ENCODE measurements around the gene HS6ST2.

HS6ST2 gene

GRCh38 chrX:132603700-132604286 is 354.6 kb downstream of the HS6ST2 start:
- no peak for DNase-seq

GRCh38 chrX:132602701-132603100 is 355.7 kb downstream of the HS6ST2 start:
- no peak for DNase-seq

- no peak for DNase-seq
Observed at GRCh38 chrX:132594999-132595398, 363.4 kb downstream of the HS6ST2 start.

- DNase-seq: no peak
Observed at GRCh38 chrX:132594129-132594528, 364.3 kb downstream of the HS6ST2 start.

GRCh38 chrX:132592880-132593279 is 365.5 kb downstream of the HS6ST2 start:
- DNase-seq: no peak

GRCh38 chrX:132591719-132592275 is 366.6 kb downstream of the HS6ST2 start:
- no peak for DNase-seq

- DNase-seq: no peak
Observed at GRCh38 chrX:132590350-132591026, 367.9 kb downstream of the HS6ST2 start.

GRCh38 chrX:132584936-132585335 is 373.5 kb downstream of the HS6ST2 start:
- no peak for DNase-seq

- DNase-seq: no peak
Observed at GRCh38 chrX:132576939-132577338, 381.5 kb downstream of the HS6ST2 start.

All from NCI-H526 treated with DMSO at 0.1 percent for 48 hours (cell line).